ENCODE measurements around the gene SYT6.

DNA sequence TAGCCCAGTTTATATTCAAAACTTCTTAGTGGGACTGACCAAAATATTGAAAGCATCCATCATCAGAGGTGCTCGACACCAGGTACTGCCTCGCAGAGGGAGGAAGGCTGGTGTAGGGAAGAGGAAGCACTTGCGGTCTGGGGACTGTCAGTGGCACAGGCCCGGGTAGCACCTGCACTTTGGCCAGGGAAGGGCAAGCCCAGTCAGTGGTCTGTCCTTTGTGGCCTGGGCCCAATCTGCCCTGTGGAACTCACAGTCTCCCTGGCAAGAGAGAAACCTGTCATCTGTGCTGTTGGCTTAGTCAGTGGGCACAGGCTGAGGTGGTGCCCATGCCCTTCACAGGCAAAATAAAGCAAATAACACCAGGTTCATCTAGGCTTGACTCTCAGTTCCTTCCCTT lies 77.4 kb downstream of the SYT6 start:
- TF ChIP-seq, protein P1, sequence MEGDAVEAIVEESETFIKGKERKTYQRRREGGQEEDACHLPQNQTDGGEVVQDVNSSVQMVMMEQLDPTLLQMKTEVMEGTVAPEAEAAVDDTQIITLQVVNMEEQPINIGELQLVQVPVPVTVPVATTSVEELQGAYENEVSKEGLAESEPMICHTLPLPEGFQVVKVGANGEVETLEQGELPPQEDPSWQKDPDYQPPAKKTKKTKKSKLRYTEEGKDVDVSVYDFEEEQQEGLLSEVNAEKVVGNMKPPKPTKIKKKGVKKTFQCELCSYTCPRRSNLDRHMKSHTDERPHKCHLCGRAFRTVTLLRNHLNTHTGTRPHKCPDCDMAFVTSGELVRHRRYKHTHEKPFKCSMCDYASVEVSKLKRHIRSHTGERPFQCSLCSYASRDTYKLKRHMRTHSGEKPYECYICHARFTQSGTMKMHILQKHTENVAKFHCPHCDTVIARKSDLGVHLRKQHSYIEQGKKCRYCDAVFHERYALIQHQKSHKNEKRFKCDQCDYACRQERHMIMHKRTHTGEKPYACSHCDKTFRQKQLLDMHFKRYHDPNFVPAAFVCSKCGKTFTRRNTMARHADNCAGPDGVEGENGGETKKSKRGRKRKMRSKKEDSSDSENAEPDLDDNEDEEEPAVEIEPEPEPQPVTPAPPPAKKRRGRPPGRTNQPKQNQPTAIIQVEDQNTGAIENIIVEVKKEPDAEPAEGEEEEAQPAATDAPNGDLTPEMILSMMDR (IDR thresholded peaks at IDR 0.05) = no peak
- no peak for TF ChIP-seq POLR2A (IDR thresholded peaks at IDR 0.05)
